Measurements from ENCODE around the gene NDFIP2. TPM values are rescaled to one million over a fixed set of nuclear protein-coding genes. Genes with fewer than 3 reads are reported as not detected.

The NDFIP2 gene
- total and polyA plus RNA-seq, 3 experiments from 2014 or later = 5.6 to 102 (median 94.4) TPM

- Histone ChIP-seq H3K4me1 (ENCODE audit: insufficient read depth, low read length) (no peaks in the 10 kb centered on the region), H3K36me3 (ENCODE audit: insufficient read depth, low read length) (no peaks in the 10 kb centered on the region), H3K4me3 (ENCODE audit: low read length) (no peak overlapping the region), H3K27me3 (ENCODE audit: insufficient read depth, low read length, poor library complexity, severe bottlenecking) (no peaks in the 10 kb centered on the region), H3K9me3 (ENCODE audit: low read length) (no peaks in the 10 kb centered on the region), H3K27ac (ENCODE audit: low read depth, low read length) (no peak overlapping the region)
- Mint-ChIP-seq H3K4me1 (peaks cover 0 to 2% (median 2%) of the 10 kb centered on the region in 3 donors), H3K36me3 (no peaks in the 10 kb centered on the region), H3K9me3 (no peaks in the 10 kb centered on the region), H3K4me3 (no peak overlapping the region), H3K27me3 (peaks cover 0 to 1% of the 10 kb centered on the region in 2 donors), H3K27ac (no peak overlapping the region)
- POLR2A ChIA-PET = no interaction called here
- CTCF ChIA-PET = interaction anchor here (1.0 kb wide), 1 partner anchor 72 kb away, joined by 3 read pairs; no protein-coding TSS in a partner anchor
- DNase-seq = no peak
These were observed 18.1 kb upstream of the NDFIP2 start for GRCh38 chr13:79462895-79463294.

- H3K4me3 ChIP-seq (ENCODE audit: low read length) = no peak overlapping the region
- no peak overlapping the region for H3K27ac Mint-ChIP-seq
- POLR2A ChIA-PET = interaction anchor here (0.7 kb wide), 1 partner anchor 34 kb away, joined by 5 read pairs; no protein-coding TSS in a partner anchor
- no peak for DNase-seq
- H3K4me1 Mint-ChIP-seq = no peaks in the 10 kb centered on the region
- no peaks in the 10 kb centered on the region for H3K27me3 ChIP-seq (ENCODE audit: insufficient read depth, low read length, poor library complexity, severe bottlenecking)
- H3K9me3 Mint-ChIP-seq = no peaks in the 10 kb centered on the region
- H3K36me3 Mint-ChIP-seq = no peaks in the 10 kb centered on the region
- H3K27ac ChIP-seq (ENCODE audit: low read depth, low read length) = no peak overlapping the region
- no peak overlapping the region for H3K4me3 Mint-ChIP-seq
- peaks cover 0 to 1% of the 10 kb centered on the region in 2 donors for H3K27me3 Mint-ChIP-seq
- no peaks in the 10 kb centered on the region for H3K4me1 ChIP-seq (ENCODE audit: insufficient read depth, low read length)
- H3K9me3 ChIP-seq (ENCODE audit: low read length) = no peaks in the 10 kb centered on the region
- H3K36me3 ChIP-seq (ENCODE audit: insufficient read depth, low read length) = no peaks in the 10 kb centered on the region
- CTCF ChIA-PET = interaction anchor here (1.0 kb wide), 1 partner anchor 72 kb away, joined by 3 read pairs; no protein-coding TSS in a partner anchor
These were observed 17.4 kb upstream of the NDFIP2 start for GRCh38 chr13:79463604-79464003.

GRCh38 chr13:79466872-79467271 lies 14.1 kb upstream of the NDFIP2 start:
- H3K4me1 Mint-ChIP-seq = no peaks in the 10 kb centered on the region
- H3K27me3 Mint-ChIP-seq = no peaks in the 10 kb centered on the region
- no peaks in the 10 kb centered on the region for H3K27me3 ChIP-seq (ENCODE audit: insufficient read depth, low read length, poor library complexity, severe bottlenecking)
- H3K36me3 ChIP-seq (ENCODE audit: insufficient read depth, low read length) = no peaks in the 10 kb centered on the region
- H3K27ac Mint-ChIP-seq = no peak overlapping the region
- ChIA-PET POLR2A (no interaction called here), CTCF (no interaction called here)
- no peak overlapping the region for H3K27ac ChIP-seq (ENCODE audit: low read depth, low read length)
- H3K36me3 Mint-ChIP-seq = no peaks in the 10 kb centered on the region
- H3K4me3 ChIP-seq (ENCODE audit: low read length) = no peak overlapping the region
- H3K4me3 Mint-ChIP-seq = no peak overlapping the region
- no peaks in the 10 kb centered on the region for H3K9me3 ChIP-seq (ENCODE audit: low read length)
- no peaks in the 10 kb centered on the region for H3K4me1 ChIP-seq (ENCODE audit: insufficient read depth, low read length)
- H3K9me3 Mint-ChIP-seq = no peaks in the 10 kb centered on the region
- no peak for DNase-seq

- H3K9me3 Mint-ChIP-seq = no peaks in the 10 kb centered on the region
- no peaks in the 10 kb centered on the region for H3K4me1 Mint-ChIP-seq
- no peaks in the 10 kb centered on the region for H3K36me3 Mint-ChIP-seq
- H3K27me3 ChIP-seq (ENCODE audit: insufficient read depth, low read length, poor library complexity, severe bottlenecking) = no peaks in the 10 kb centered on the region
- H3K27me3 Mint-ChIP-seq = no peaks in the 10 kb centered on the region
- no peak overlapping the region for H3K27ac Mint-ChIP-seq
- CTCF ChIA-PET = no interaction called here
- no peaks in the 10 kb centered on the region for H3K4me1 ChIP-seq (ENCODE audit: insufficient read depth, low read length)
- no peaks in the 10 kb centered on the region for H3K36me3 ChIP-seq (ENCODE audit: insufficient read depth, low read length)
- no peaks in the 10 kb centered on the region for H3K9me3 ChIP-seq (ENCODE audit: low read length)
- POLR2A ChIA-PET = no interaction called here
- H3K27ac ChIP-seq (ENCODE audit: low read depth, low read length) = no peak overlapping the region
- no peak overlapping the region for H3K4me3 Mint-ChIP-seq
- H3K4me3 ChIP-seq (ENCODE audit: low read length) = no peak overlapping the region
- DNase-seq = no peak
These were observed 12.6 kb upstream of the NDFIP2 start for GRCh38 chr13:79468402-79468801.

- H3K36me3 Mint-ChIP-seq = no peaks in the 10 kb centered on the region
- H3K9me3 ChIP-seq (ENCODE audit: low read length) = no peaks in the 10 kb centered on the region
- H3K36me3 ChIP-seq (ENCODE audit: insufficient read depth, low read length) = no peaks in the 10 kb centered on the region
- no peaks in the 10 kb centered on the region for H3K4me1 Mint-ChIP-seq
- no peaks in the 10 kb centered on the region for H3K4me1 ChIP-seq (ENCODE audit: insufficient read depth, low read length)
- H3K9me3 Mint-ChIP-seq = no peaks in the 10 kb centered on the region
- DNase-seq = no peak
- no peak overlapping the region for H3K27ac ChIP-seq (ENCODE audit: low read depth, low read length)
- no peak overlapping the region for H3K27ac Mint-ChIP-seq
- H3K27me3 Mint-ChIP-seq = no peaks in the 10 kb centered on the region
- H3K27me3 ChIP-seq (ENCODE audit: insufficient read depth, low read length, poor library complexity, severe bottlenecking) = no peaks in the 10 kb centered on the region
- CTCF ChIA-PET = no interaction called here
- POLR2A ChIA-PET = no interaction called here
- no peak overlapping the region for H3K4me3 Mint-ChIP-seq
- no peak overlapping the region for H3K4me3 ChIP-seq (ENCODE audit: low read length)
These were observed 12.1 kb upstream of the NDFIP2 start for GRCh38 chr13:79468819-79469218.

- POLR2A ChIA-PET = no interaction called here
- Mint-ChIP-seq H3K27ac (no peak overlapping the region), H3K4me1 (no peaks in the 10 kb centered on the region), H3K27me3 (no peaks in the 10 kb centered on the region), H3K4me3 (no peak overlapping the region), H3K9me3 (no peaks in the 10 kb centered on the region), H3K36me3 (no peaks in the 10 kb centered on the region)
- H3K27ac ChIP-seq (ENCODE audit: low read depth, low read length) = no peak overlapping the region
- no peak for DNase-seq
- CTCF ChIA-PET = no interaction called here
- H3K4me1 ChIP-seq (ENCODE audit: insufficient read depth, low read length) = no peaks in the 10 kb centered on the region
- no peak overlapping the region for H3K4me3 ChIP-seq (ENCODE audit: low read length)
- H3K36me3 ChIP-seq (ENCODE audit: insufficient read depth, low read length) = no peaks in the 10 kb centered on the region
- H3K9me3 ChIP-seq (ENCODE audit: low read length) = no peaks in the 10 kb centered on the region
- no peaks in the 10 kb centered on the region for H3K27me3 ChIP-seq (ENCODE audit: insufficient read depth, low read length, poor library complexity, severe bottlenecking)
These were observed 11.3 kb upstream of the NDFIP2 start for GRCh38 chr13:79469608-79470007.

- Histone ChIP-seq H3K4me3 (ENCODE audit: low read length) (no peak overlapping the region), H3K36me3 (ENCODE audit: insufficient read depth, low read length) (no peaks in the 10 kb centered on the region), H3K27ac (ENCODE audit: low read depth, low read length) (no peak overlapping the region), H3K9me3 (ENCODE audit: low read length) (no peaks in the 10 kb centered on the region), H3K27me3 (ENCODE audit: insufficient read depth, low read length, poor library complexity, severe bottlenecking) (no peaks in the 10 kb centered on the region), H3K4me1 (ENCODE audit: insufficient read depth, low read length) (no peaks in the 10 kb centered on the region)
- Mint-ChIP-seq H3K36me3 (no peaks in the 10 kb centered on the region), H3K27me3 (no peaks in the 10 kb centered on the region), H3K4me3 (no peak overlapping the region), H3K4me1 (no peaks in the 10 kb centered on the region), H3K27ac (no peak overlapping the region), H3K9me3 (no peaks in the 10 kb centered on the region)
- ChIA-PET CTCF (no interaction called here), POLR2A (no interaction called here)
- no peak for DNase-seq
These were observed 10.3 kb upstream of the NDFIP2 start for GRCh38 chr13:79470666-79471065.

GRCh38 chr13:79475569-79475968 lies 5.4 kb upstream of the NDFIP2 start:
- ChIA-PET POLR2A (no interaction called here), CTCF (no interaction called here)
- peak overlapping the region in 1 of 8 donors; percentile 13 for H3K27ac Mint-ChIP-seq
- H3K4me3 Mint-ChIP-seq = no peak overlapping the region
- Histone ChIP-seq H3K4me3 (ENCODE audit: low read length) (no peak overlapping the region), H3K9me3 (ENCODE audit: low read length) (no peaks in the 10 kb centered on the region), H3K27ac (ENCODE audit: low read depth, low read length) (no peak overlapping the region), H3K4me1 (ENCODE audit: insufficient read depth, low read length) (peaks cover 5% of the 10 kb centered on the region), H3K27me3 (ENCODE audit: insufficient read depth, low read length, poor library complexity, severe bottlenecking) (no peaks in the 10 kb centered on the region), H3K36me3 (ENCODE audit: insufficient read depth, low read length) (no peaks in the 10 kb centered on the region)
- H3K36me3 Mint-ChIP-seq = no peaks in the 10 kb centered on the region
- H3K27me3 Mint-ChIP-seq = no peaks in the 10 kb centered on the region
- no peaks in the 10 kb centered on the region for H3K9me3 Mint-ChIP-seq
- peaks cover 4 to 15% (median 13%) of the 10 kb centered on the region in 3 donors for H3K4me1 Mint-ChIP-seq
- DNase-seq = no peak

GRCh38 chr13:79477968-79478367 lies 3.0 kb upstream of the NDFIP2 start:
- Histone ChIP-seq H3K27ac (ENCODE audit: low read depth, low read length) (no peak overlapping the region), H3K4me1 (ENCODE audit: insufficient read depth, low read length) (peaks cover 20% of the 10 kb centered on the region), H3K36me3 (ENCODE audit: insufficient read depth, low read length) (no peaks in the 10 kb centered on the region), H3K4me3 (ENCODE audit: low read length) (no peak overlapping the region), H3K27me3 (ENCODE audit: insufficient read depth, low read length, poor library complexity, severe bottlenecking) (no peaks in the 10 kb centered on the region), H3K9me3 (ENCODE audit: low read length) (no peaks in the 10 kb centered on the region)
- ChIA-PET CTCF (interaction anchor here (1.0 to 1.4 kb wide), 2 partner anchors 54 to 86 kb away, joined by 3 read pairs; no protein-coding TSS in a partner anchor), POLR2A (no interaction called here)
- no peak for DNase-seq
- Mint-ChIP-seq H3K36me3 (peaks cover 0 to 2% (median 0%) of the 10 kb centered on the region in 3 donors), H3K9me3 (no peaks in the 10 kb centered on the region), H3K27ac (peak overlapping the region in 1 of 8 donors; percentile 29), H3K4me1 (peaks cover 20 to 32% (median 31%) of the 10 kb centered on the region in 3 donors), H3K27me3 (peaks cover 0 to 1% of the 10 kb centered on the region in 2 donors), H3K4me3 (no peak overlapping the region)
